ENCODE data around the gene NAT9.

DNA sequence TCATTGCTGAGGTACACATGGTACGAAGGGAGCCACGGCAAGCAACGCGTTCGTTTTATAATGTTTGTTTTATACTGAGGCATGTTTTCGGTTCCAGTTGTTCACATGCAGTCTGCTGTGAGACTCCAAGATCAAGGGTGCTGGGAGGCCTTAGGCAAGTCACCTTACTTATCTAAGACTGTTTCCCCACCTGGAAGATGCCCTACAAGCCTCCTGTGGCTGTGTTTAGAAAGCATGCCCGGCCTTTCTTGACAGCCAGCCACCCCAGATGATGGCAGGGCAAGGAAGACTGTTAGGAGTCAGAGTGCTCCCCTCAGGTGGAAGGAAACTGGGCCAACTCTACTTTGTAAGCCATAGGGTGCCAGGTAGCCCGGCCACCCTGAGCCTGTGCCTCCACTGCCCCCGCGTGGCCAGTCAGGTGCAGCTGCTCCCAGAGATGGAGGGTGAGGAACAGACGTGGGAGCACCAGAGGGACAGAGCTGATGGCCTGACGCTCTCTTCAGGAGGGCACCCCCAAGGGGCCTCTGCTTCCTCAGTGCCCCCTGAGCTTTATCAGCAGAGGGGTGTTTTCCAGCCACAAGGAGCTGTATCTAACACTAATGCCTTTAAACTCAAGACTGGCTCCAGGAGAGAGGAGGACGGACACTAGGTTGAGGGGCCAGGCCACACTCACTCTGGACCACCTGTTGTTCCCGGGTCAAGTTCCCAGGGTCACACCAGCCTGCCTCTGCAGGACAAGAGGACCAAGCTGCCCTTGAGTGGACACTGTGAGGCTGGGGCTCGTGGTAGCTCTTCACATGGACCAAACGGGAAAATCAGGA is 5.4 kb downstream of the NAT9 start:
- TF ChIP-seq, protein P1, sequence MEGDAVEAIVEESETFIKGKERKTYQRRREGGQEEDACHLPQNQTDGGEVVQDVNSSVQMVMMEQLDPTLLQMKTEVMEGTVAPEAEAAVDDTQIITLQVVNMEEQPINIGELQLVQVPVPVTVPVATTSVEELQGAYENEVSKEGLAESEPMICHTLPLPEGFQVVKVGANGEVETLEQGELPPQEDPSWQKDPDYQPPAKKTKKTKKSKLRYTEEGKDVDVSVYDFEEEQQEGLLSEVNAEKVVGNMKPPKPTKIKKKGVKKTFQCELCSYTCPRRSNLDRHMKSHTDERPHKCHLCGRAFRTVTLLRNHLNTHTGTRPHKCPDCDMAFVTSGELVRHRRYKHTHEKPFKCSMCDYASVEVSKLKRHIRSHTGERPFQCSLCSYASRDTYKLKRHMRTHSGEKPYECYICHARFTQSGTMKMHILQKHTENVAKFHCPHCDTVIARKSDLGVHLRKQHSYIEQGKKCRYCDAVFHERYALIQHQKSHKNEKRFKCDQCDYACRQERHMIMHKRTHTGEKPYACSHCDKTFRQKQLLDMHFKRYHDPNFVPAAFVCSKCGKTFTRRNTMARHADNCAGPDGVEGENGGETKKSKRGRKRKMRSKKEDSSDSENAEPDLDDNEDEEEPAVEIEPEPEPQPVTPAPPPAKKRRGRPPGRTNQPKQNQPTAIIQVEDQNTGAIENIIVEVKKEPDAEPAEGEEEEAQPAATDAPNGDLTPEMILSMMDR (conservative IDR thresholded peaks at IDR 0.05 in 1 of 2, IDR thresholded peaks at IDR 0.05 in 1 of 2; ENCODE audit: low read depth in 1 of 2, low read length in 2 of 2), result peak; percentile 50 to 70
- no peak for TF ChIP-seq EZH2 (IDR thresholded peaks at IDR 0.05; ENCODE audit: low read length, missing control alignments)
